Tibial artery (tissue), 4 donors: ENCODE measurements around the gene TNFRSF8.

ENCODE experiments used
- DNase-seq, 2 donors: peaks; one replicate each; pipeline ENCODE4 v3.0.0-alpha.2; 2019
- H3K27ac ChIP-seq, 2 donors: fragments of 200-600 bp; sonication (generic) in 1 of 2; 1 replicate in 1 of 2; 2 replicates in 1 of 2; pipeline ENCODE4 v1.5.1; 2018 to 2019; ENCODE audit warnings: mild to moderate bottlenecking in 1 of 2
- H3K27me3 ChIP-seq, 2 donors: fragments of 200-600 bp; sonication (generic) in 1 of 2; one replicate each; pipeline versions ENCODE4 v1.5.1 to v1.6.0; 2016 to 2019
- H3K36me3 ChIP-seq, 3 donors: fragments of 200-600 bp; sonication (generic) in 2 of 3; one replicate each; pipeline ENCODE4 v1.5.1; 2016 to 2019; ENCODE audit warnings: mild to moderate bottlenecking in 2 of 3
- H3K4me1 ChIP-seq, 4 donors: fragments of 200-600 bp; sonication (generic) in 2 of 4; 1 replicate in 3 of 4; 2 replicates in 1 of 4; pipeline ENCODE4 v1.5.1; 2016 to 2019
- H3K4me3 ChIP-seq, 2 donors: fragments of 200-600 bp; sonication (generic) in 1 of 2; 1 replicate in 1 of 2; 2 replicates in 1 of 2; pipeline ENCODE4 v1.5.1; 2018 to 2019; ENCODE audit warnings: mild to moderate bottlenecking in 2 of 2
- H3K9me3 ChIP-seq, 3 donors: fragments of 200-600 bp; sonication (generic) in 1 of 3; one replicate each; pipeline ENCODE4 v1.5.1; 2016 to 2019
- intact Hi-C: fragments of 100-400 bp; cut with DNase I; formaldehyde crosslinking; loops from one replicate; pipeline ENCODE4 v1.15.0; 2023; ENCODE audit warnings: low total_unique reads
- TF ChIP-seq, protein P1 (sequence below), 2 experiments: fragments of 200-600 bp in 1 of 2; fragments of 450-650 bp in 1 of 2; IDR thresholded peaks; one replicate each; pipeline ENCODE4 v1.5.1; 2017 to 2019; ENCODE audit warnings: antibody characterized with exemption in 2 of 2, mild to moderate bottlenecking in 1 of 2, moderate library complexity in 1 of 2

Gene TNFRSF8

DNA sequence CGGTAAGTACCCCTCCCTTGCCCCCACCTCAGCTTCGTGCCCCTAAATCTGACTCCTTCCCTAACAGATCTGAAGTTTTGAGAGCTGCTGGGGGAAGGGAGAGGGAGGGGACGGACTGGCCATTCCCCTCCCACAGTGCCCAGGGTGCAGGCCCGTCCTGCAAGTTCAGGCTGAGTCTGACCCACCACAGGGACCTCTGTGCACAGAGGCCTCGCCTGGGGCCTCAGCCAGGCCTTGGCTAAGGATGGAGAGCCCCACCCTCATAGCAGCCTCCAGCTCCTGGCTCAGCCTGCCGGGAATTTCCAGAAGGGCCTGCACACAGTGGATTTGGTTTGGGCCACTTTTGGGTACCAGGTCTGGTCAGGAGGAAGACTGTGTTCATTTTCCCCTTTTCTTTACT is 72.5 kb downstream of the TNFRSF8 start:
- TF ChIP-seq, protein P1, sequence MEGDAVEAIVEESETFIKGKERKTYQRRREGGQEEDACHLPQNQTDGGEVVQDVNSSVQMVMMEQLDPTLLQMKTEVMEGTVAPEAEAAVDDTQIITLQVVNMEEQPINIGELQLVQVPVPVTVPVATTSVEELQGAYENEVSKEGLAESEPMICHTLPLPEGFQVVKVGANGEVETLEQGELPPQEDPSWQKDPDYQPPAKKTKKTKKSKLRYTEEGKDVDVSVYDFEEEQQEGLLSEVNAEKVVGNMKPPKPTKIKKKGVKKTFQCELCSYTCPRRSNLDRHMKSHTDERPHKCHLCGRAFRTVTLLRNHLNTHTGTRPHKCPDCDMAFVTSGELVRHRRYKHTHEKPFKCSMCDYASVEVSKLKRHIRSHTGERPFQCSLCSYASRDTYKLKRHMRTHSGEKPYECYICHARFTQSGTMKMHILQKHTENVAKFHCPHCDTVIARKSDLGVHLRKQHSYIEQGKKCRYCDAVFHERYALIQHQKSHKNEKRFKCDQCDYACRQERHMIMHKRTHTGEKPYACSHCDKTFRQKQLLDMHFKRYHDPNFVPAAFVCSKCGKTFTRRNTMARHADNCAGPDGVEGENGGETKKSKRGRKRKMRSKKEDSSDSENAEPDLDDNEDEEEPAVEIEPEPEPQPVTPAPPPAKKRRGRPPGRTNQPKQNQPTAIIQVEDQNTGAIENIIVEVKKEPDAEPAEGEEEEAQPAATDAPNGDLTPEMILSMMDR (IDR thresholded peaks at IDR 0.05): no peak
- Histone ChIP-seq H3K9me3 (no peaks in the 10 kb centered on the region), H3K27ac (no peak overlapping the region), H3K4me3 (no peak overlapping the region), H3K4me1 (no peaks in the 10 kb centered on the region), H3K36me3 (no peaks in the 10 kb centered on the region), H3K27me3 (no peaks in the 10 kb centered on the region)
- intact Hi-C loops: no loop called here
- DNase-seq: peak; percentile 61 to 69

DNA sequence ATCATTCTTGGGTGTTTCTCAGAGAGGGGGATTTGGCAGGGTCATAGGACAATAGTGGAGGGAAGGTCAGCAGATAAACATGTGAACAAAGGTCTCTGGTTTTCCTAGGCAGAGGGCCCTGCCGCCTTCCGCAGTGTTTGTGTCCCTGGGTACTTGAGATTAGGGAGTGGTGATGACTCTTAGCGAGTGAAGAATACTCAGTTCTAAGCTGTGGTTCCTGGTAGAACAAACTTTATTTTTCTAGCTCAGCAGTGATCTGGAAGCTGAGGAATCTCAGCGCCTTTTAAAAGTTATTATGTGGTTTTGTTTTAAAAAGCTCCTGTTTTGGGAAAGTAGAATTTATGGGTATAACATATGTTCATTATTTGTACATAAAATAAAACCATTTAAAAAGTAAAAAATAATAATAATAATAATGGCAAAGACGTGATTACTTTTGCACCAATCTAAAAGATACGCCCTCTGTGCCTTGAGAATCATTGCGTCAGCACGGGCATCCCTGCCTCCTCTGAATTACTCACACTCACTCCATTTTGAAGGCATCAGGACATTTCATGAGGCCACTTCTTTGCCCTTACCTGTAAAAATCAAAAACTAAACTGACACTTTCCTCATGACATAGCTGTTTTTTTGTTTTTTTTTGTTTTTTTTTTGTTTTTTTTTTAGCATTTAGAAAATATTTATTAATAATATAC is 74.0 kb downstream of the TNFRSF8 start:
- intact Hi-C loops: no loop called here
- Histone ChIP-seq H3K4me1 (no peaks in the 10 kb centered on the region), H3K4me3 (no peak overlapping the region), H3K27me3 (no peaks in the 10 kb centered on the region), H3K27ac (no peak overlapping the region), H3K9me3 (no peaks in the 10 kb centered on the region), H3K36me3 (no peaks in the 10 kb centered on the region)
- DNase-seq: no peak
- TF ChIP-seq, protein P1 (IDR thresholded peaks at IDR 0.05): no peak

DNA sequence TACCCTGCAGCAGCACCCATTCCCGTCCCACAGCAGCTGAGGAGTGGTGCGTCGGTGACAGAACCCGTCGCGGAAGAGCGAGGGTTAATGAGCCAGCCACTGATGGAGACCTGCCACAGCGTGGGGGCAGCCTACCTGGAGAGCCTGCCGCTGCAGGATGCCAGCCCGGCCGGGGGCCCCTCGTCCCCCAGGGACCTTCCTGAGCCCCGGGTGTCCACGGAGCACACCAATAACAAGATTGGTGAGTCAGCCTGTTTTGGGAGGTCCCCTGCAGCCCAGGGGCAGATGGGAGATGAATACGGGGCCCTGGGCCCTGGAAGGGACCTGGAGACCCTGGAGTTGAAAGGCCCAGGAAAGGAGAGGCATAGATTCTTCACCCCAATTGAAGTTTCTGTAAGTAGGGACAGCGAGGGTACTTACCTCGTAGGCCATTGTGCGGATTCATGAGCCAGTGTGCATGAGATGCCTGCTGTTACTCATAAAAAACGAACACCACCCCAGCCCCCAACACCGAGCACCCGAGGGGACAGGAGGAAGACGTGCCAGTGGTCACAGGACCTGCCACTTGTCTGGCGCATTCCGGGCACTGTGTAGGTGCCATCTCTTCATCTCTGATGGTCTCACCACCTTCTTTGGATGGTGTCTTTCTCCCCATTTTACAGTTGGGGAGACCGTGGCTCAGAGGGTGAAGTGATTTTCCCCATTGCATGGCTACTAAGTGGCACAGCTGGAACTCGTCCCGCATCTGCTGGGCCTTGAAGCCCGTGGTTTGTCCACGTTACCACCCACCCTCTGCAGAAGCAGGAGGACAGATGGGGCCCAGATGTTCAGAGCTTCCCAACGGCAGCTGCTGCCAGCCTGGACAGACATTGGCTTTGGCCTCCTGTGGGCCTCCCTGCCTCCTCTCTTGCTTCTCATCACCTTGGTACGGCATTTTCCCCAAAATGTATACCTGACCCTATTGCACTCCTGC is 75.4 kb downstream of the TNFRSF8 start:
- no peak for DNase-seq
- peaks cover 0 to 8% (median 2%) of the 10 kb centered on the region in 4 donors for H3K4me1 ChIP-seq
- no peaks in the 10 kb centered on the region for H3K27me3 ChIP-seq
- H3K9me3 ChIP-seq: no peaks in the 10 kb centered on the region
- TF ChIP-seq, protein P1 (IDR thresholded peaks at IDR 0.05): no peak
- no peak overlapping the region for H3K27ac ChIP-seq
- intact Hi-C loops: no loop called here
- H3K4me3 ChIP-seq: no peak overlapping the region
- no peaks in the 10 kb centered on the region for H3K36me3 ChIP-seq

DNA sequence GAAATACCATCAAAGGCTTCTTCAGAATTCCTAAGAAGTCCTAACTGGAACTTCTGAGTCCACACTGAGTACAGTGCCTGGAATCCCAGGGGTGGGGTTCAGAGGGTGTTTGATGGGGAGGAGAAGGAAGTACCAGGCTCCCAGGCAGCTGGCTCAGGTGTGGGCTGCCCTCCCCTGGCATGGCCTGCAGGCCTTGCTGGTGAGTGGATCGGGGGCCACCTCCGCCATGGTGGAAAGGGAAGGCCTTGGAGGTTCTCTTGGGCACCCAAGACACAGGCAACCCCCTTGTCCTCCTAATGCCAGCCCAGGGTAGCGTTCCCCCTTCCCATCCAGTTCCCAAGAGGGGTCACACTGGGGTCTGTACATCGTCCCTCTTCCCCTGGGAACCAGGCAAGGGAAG is 76.9 kb downstream of the TNFRSF8 start:
- H3K27ac ChIP-seq: no peak overlapping the region
- peaks cover 0 to 13% (median 5%) of the 10 kb centered on the region in 4 donors for H3K4me1 ChIP-seq
- no peak overlapping the region for H3K4me3 ChIP-seq
- intact Hi-C loops: no loop called here
- no peaks in the 10 kb centered on the region for H3K9me3 ChIP-seq
- no peak for DNase-seq
- H3K27me3 ChIP-seq: no peaks in the 10 kb centered on the region
- TF ChIP-seq, protein P1 (IDR thresholded peaks at IDR 0.05): no peak
- no peaks in the 10 kb centered on the region for H3K36me3 ChIP-seq

DNA sequence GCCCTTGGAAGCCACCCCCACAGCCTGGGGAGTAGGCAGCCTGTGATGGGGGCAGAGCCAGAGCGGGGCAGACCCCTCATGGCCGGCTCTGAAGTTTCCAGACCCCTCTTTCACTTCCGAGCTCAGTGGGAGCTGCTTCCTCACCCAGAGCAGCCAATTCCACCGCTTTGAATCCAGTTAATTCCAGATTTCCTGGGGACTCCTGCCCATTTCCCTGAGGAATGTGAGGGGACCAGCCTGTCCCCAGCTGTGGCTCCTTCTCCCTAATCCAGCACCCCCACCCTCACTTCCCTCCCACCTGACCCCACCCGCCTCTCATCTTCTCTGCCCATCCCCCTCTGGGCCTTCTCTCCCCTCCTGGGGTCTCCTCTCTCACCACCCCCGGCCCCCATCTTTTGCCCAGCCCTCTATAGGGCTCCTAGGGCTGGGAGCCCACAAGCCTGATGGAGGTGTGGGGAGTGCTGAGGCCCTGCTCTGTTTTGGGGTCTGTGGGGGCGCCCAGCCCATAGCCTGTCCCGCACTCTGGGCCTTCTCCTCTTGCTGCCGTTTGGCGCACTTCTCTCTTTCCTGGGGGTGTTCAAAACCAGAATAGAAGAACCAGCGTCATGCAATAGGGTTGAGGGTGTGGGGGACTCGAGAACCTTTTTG is 77.5 kb downstream of the TNFRSF8 start:
- Histone ChIP-seq H3K4me3 (no peak overlapping the region), H3K4me1 (peaks cover 0 to 13% (median 5%) of the 10 kb centered on the region in 4 donors), H3K27ac (no peak overlapping the region), H3K9me3 (no peaks in the 10 kb centered on the region), H3K36me3 (no peaks in the 10 kb centered on the region), H3K27me3 (no peaks in the 10 kb centered on the region)
- no peak for DNase-seq
- TF ChIP-seq, protein P1 (IDR thresholded peaks at IDR 0.05): no peak
- intact Hi-C loops: no loop called here
